GM21528 (cell line): ENCODE measurements around the gene F11.
"Not testable (repeated sequence)": the region's sequence is repeated elsewhere in the genome, so short reads cannot be mapped to it uniquely, and the experiment has no call there.

ENCODE experiments used
- ATAC-seq: cut with Tn5 transposase; IDR thresholded peaks from one replicate; pipeline ENCODE4 v1.9.1; 2021; ENCODE audit warnings: mild to moderate bottlenecking, moderate library complexity; ENCODE audit not compliant: unreplicated experiment, low FRiP score

F11 gene

GRCh38 chr4:186249785-186250754 lies 15.9 kb upstream of the F11 start:
- no peak for ATAC-seq

DNA sequence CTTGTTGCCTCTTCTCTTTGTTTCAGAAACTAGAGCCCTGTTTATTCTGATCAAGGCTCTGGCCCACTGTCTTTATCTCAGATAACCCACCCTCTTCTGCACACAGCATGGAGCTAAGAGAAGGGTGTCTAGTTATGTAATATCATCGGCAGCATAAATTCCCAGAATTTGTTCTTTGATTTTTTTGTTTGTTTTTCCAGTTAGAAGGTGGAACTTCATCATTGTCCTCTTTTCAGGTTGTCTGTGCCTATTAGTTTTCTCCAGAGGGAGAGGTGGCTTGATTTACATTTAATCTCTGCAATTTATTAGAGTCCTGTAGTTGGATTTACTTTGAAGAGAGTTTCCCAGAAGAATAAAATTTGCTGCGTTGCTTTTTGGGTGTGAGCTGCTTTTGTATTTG lies 15.2 kb upstream of the F11 start:
- no peak for ATAC-seq

- ATAC-seq = no peak
These were observed 10.9 kb upstream of the F11 start for GRCh38 chr4:186255122-186255521.

- ATAC-seq = no peak
These were observed 7.7 kb upstream of the F11 start for GRCh38 chr4:186258216-186258811.

DNA sequence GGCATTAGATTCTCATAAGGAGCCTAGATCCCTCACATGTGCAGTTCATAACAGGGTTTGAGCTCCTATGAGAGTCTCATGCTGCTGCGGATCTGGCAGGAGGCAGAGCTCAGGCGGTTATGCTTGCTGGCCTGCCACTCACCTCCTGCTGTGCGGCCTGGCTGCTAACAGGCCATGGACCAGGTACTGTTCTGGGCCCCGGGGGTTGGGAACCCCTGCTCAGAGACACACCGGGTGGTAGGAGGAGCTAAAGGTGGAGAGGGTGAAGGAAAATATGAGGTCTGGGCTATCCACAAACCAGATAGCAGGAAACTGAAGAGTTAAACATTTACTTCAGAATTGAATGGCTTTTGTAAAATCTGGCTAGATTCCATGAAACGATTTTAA lies 5.9 kb upstream of the F11 start:
- ATAC-seq = no peak

DNA sequence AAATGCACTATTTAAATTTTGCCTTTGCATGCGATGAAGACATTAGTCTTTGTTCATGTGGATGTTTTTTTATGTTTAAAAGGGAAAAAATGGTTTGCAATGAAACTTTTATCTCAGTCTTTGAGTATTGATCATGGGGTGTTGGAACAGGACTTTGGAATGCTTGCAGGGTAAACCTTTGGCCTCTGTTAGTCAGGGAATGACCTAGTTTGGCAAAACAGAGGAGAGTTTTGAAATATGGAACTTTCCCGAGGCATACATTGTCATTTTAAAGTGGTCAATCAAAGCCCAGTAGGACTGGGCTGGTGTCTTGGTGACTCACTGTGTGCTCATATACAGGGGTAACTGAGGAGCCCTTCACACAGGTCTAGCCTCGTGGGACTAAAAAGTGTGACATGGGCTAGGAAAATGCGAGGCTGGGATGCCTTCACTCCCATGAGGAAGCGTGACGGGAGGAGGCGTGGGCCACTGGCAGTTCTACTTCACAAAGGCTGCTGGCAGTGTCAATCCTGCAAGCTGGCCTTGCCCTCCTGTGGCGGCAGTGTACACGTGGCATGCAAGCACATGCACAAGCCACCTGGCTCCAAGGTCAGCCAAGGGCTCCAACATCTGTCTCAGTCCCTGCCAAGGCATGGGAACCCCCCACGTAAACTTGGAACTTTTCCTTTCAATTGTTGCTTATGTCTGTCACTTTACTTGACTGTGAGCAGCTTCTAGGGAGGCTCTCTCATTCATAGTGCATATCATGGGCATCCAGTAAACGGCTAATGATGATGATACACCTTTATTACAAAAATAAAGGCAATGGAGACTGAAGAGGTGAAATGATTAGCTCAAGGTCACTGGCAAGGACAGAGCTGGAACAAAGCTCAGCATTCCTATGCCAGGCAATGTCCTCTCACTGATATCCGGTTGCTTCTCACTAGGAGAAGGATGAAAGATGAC lies 5.2 kb upstream of the F11 start:
- no peak for ATAC-seq

DNA sequence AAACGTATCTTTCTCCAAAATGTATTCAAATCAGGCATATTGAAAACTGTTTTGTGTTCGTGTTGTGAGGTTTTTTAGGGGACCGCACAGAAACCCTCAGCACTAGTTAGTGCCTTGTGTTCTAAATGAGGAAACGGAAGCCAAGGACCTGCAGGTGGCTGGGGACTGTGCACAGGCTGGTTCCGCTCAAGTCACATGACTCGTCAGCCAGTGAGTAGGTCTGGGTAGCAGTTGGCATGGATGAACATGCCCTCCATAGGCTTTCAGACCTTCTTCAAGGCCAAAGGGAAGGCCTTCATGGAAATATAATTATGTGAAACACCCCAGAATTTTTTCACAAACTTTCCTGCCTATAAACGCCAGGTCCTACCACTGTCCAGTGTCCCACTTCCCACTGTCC lies 1.3 kb upstream of the F11 start:
- no peak for ATAC-seq

DNA sequence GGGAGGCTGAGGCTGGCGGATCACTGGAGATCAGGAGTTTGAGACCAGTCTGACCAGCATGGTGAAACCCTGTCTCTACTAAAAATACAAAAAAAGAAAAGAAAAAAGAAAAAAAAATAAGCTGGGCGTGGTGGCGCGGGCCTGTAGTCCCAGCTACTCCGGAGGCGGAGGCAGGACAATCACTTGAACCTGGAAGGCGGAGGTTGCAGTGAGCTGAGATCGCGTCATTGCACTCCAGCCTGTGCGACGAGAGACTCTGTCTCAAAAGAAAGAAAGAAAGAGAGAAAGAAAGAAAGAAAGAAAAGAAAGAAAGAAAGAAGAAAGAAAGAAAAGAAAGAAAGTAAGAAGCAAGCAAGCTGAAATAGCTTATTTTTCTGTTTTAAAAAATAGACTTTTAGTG lies 739 bp upstream of the F11 start:
- not testable (repeated sequence) for ATAC-seq

GRCh38 chr4:186266729-186267456 lies 904 bp downstream of the F11 start:
- ATAC-seq = no peak

DNA sequence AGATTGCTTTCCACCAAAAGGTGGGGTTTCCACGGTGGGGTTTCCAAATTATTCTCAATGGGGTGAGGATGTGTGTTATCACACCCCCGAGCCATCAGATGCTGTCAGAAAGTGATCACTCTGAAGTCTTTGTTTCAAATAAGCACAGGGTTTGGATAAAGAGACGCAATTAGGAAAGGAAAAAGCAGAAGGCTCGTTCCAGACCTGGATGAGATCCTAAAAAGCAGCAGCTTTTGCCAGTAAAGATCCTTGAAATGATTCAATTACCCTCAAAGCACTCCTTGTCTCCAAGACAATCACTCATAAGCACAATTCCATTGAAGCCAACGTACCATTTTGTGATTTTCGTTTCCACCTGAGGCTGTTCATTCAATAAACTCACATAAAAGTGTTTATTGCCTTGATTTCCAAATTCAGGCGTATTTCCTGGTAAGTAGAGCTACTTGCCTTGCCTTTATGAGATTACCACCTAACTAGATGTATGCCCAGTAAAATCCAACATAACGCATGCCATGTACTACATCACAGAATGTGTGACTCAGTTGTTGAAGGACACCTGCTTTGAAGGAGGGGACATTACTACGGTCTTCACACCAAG lies 5.2 kb downstream of the F11 start:
- no peak for ATAC-seq

- ATAC-seq = no peak
These were observed 6.9 kb downstream of the F11 start for GRCh38 chr4:186272699-186273391.

- not testable (repeated sequence) for ATAC-seq
These were observed 7.4 kb downstream of the F11 start for GRCh38 chr4:186273392-186273789.

DNA sequence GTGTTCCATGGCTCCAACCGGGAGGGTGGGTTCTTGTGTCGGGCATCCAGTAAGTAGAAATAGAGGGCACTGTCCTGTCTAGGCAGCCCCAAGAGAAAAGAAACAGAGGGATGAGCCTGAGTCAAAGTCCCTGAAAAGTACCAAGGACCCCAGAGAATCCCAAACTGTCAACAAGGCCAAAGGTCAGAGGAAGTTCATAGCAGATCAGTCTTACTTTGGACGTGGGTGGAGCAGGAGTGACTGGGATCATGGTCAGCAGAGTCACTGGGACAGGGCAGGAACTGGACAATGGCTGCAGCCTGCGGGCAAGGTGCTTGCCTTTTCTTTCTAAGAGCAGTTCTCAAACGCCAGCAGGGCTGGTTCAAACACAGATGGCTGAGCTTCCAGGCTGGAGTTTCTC lies 17.3 kb downstream of the F11 start:
- ATAC-seq = no peak

DNA sequence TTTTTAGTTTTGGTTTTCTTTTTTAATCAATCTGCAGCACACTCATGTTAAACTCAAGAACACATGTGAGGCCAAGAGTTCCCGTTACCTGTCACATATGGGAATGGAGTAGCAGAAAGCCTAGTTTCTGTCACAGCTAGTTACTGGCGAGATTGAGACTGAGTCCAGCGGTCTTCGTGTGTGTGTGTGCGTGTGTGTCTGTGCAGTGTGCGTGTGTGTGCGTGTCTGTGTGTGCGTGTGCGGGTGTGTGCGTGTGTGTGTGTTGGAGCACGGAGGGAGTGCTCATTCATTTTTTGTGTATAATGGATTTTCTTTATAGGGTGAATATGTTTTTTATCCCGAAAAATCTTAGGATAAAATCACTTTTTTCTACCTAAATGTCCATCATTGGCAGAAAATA lies 19.2 kb downstream of the F11 start:
- ATAC-seq = no peak

DNA sequence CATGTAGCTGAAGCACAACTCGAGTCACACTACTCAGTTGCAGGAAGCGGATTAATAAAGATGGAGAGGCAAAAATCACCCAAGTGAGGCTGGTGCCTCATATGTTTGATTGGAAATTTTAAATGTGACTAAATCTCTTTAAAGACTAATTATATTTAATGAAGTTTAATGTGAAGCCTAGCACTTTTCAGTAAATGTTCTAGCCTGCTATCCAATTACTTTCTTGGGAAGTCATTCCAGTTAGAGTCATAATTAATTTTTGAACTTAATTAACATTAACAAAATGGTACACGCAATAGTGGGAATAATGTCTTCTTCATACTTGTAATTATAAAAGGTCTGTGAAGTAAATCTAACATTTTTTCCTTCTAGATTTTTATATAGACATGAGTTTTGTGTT lies 20.6 kb downstream of the F11 start:
- no peak for ATAC-seq

DNA sequence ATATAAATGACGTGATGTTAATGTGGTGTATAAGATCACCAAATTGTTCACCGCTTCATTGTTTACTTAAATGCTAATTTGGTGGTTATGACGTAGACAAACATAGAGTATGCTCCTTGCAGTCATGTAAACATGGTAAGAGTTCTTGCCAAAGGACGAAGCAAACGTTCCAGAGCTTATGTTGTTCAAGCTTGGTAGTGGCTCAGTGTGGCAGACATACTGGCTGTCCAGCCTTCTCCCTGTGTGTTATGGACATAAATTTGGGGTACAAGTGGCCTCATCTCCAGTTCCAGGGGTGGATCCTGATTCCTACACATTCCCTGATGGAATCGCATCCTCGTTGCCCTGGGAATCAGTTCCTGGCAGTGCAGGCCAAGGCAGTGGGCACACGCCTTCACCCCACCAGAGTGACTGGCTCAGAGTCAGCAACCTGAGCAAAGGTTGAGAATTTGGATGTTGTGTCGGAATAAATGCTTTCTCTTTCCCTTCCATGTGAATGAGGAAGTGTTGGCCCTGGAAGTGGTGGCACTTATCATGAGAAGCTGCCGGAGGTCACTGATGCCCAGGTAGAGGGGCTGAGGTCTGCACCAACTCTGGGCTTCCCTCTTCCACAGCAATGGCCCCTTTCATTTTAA lies 25.4 kb downstream of the F11 start:
- ATAC-seq = no peak

GRCh38 chr4:186294160-186294559 lies 28.2 kb downstream of the F11 start:
- ATAC-seq = no peak

DNA sequence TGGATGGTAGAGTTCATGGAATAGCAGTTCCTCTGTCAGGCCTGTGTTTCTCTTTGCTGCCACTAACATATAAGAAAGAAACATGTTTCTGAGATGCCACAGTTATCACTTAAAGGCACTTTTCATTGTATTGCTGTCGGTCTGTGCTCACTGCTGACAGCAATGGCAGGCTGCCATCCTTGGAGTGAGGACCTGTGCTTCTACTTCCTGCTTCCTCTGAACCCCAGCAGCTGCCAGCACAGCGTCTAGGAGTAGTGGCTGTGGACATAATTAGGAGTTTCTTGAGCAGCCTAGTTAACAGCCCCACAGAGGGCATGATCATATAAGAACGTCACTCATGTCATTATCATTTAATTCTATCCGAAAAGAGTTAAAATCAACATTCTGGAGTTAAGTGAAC lies 30.5 kb downstream of the F11 start:
- ATAC-seq = no peak
